Measurements from ENCODE around the gene OMA1.

OMA1 gene

GRCh38 chr1:58456470-58456869 is 90.1 kb downstream of the OMA1 start:
- no peak for DNase-seq

DNA sequence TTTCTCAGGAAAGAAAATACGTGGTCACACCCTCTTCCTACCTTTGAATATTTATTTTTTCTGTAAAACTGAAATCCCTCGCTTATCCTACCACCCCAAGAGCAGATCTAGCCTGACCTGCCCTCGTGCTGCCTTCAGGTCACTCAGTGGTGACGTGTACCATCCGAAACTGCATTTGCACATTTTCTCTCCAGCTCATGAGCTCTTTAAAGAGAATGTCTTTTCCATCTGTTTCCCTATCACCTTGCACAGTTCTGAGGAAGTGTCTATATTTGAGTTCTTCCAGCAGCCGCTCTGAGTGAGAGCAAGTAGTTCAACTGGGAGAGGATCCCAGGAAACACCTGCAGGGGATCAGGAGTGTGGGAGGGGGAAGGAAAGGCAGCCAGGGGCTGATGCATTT is 91.7 kb downstream of the OMA1 start:
- no peak for DNase-seq

GRCh38 chr1:58454385-58454784 is 92.1 kb downstream of the OMA1 start:
- no peak for DNase-seq

DNA sequence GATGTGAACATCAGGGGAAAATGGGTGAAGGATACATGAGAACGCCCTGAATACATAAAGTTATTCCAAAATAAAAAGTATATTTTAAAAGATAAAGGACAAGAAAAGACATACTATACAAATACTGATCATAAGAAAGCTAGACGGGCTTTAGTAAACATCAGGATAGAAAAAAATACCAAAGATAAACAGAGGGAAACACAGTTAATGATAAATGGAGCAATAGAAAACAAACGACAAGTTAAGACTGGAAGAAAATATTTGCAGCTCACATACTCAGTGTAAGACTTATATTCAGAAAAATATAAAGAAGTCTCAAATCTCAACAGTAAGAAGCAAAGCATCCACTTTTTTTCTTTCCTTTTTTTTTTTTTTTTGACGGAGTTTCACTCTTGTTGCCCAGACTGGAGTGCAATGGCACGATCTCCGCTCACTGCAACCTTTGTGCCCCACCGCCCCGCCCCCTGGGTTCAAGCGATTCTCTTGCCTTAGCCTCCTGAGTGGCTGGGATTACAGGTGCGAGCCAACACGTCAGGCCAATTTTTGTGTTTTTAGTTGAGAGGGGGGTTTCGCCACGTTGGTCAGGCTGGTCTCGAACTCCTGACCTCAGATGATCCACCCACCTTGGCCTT is 94.8 kb downstream of the OMA1 start:
- no peak for DNase-seq

DNA sequence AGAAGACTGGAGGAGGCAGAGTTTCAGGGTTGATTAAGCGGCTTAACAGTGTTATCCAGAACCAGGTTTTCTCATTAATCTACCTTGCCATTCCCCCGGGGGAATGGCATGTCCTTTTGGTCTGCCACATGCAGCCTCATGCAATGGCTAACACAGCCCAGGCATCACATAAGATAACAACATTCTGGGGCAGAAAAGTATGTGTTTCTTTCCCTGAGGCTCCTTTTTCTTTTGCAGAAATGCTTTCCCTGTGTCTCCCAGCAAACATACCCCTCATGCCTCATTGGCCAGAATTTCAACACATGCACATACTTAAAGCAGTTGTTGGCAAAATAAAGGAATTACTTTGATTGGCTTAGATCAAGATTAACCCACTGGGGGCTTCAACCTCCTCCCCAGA is 98.6 kb downstream of the OMA1 start:
- no peak for DNase-seq

DNA sequence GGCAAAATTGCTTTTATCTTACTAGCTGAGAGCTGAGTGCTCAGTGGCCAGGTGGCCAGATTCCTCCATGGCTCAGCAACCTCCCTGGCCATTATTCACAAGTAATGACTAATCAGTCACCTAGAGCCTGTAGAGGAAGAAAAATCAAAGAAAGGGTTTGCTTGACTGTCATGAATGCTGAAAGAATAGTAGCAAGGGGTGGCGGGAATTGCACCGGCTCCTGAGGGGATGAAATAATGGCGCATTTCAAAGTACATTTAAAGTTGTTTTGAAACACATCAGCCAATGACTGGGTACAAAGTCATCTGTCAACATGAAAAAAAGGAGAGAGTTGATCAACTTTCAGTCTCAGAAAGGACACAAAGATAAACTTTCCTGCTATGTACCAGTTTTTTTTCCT is 99.5 kb downstream of the OMA1 start:
- no peak for DNase-seq

DNA sequence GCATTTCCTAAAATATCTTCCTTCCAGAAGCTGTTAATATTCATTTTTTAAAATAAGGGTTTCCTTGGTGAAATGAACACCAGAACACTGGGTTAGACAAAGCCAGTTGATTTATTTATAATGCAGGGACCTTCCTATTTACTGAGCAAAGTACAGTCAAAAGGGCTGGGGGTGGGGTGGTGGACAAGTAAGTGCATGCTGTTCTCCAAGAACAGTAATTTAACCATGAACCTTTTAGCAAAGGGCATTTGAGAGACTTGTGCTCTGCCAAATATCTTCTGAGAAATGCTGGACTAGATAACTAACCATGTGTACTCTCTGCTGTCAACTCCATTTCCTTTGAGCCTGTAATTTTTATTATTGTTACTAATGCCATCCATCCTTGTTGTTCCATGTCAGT is 100.2 kb downstream of the OMA1 start:
- no peak for DNase-seq

DNA sequence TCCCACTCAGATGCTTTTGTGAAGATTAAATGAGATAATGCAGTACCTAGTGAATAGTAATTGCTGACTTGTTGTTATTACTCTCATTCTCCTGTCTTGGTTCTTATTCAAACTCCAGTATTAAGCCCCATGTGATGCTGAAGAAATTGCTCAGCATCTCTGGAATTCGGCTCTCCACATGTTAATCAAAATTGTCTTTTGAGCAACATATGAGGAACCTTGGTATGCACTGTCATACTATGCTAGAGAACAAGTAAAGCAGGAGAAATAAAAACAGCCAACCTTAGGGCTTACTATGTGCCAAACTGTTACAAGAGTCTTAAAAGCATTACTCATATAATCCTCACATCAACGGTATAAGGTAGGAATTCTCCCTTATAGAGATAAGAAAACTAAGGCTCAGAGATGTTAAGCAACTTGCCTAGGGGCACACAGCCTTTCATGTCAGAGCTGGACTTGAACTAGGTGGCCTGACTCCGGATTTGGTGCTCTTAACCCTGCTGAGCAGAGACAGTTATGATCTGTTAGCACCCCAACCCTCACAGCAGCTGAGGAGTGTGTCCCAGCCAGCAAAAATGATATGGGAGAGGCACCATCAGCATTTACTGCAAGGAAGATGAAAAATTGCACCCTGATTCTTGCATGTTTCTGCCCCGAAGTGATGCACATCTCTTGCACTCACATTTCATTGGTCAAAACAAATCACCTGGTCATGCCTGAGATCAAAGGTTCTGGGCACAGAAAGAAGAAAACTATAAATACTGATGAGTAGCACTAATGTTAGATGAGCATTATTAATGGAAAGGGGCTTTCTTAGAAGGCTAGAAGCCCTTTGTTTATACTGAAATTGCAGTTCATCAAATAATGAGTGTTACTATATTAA is 102.3 kb downstream of the OMA1 start:
- no peak for DNase-seq

- DNase-seq: no peak
Observed at GRCh38 chr1:58442114-58442513, 104.4 kb downstream of the OMA1 start.

- DNase-seq: no peak
Observed at GRCh38 chr1:58441699-58442098, 104.8 kb downstream of the OMA1 start.

DNA sequence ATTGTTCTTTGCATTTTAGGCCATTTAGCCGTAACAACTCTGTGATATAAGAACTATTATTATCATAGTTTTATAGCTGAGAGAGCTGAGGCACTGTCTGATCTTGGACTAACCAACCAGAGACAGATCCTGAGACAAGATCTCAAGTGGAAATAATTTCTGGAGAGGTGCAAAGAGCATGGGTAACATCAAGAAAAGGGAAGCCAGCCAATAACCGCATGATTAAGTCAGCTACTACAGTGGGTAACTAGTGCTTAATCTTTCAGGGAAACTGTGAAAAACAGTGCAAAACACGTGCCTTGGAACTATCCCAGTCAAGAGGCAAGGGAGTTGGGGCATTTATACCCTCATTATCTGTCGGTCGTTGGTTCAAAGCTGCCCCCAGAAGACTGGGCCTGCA is 105.8 kb downstream of the OMA1 start:
- no peak for DNase-seq

- DNase-seq: no peak
Observed at GRCh38 chr1:58439946-58440345, 106.6 kb downstream of the OMA1 start.

DNA sequence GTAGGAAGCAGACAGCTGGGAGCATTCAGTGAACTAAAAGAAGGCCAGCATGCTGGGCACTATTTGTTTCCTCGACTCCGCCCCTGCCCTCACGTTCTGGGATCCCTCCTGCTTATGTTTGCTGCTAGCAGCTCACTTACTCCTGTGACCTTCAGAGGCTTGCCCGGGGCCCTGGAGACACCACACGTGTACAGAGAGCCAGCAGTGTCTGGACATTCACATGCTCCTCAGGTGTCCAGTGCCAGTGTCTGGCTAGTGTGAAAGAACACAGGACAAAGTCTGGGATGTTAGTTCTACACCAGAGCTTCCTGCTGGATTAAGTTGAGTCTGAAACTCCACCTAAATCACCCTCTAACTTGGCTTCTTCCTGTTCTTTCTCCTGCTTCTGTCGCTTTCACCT is 108.1 kb downstream of the OMA1 start:
- no peak for DNase-seq

GRCh38 chr1:58437623-58438022 is 108.9 kb downstream of the OMA1 start:
- DNase-seq: no peak

DNA sequence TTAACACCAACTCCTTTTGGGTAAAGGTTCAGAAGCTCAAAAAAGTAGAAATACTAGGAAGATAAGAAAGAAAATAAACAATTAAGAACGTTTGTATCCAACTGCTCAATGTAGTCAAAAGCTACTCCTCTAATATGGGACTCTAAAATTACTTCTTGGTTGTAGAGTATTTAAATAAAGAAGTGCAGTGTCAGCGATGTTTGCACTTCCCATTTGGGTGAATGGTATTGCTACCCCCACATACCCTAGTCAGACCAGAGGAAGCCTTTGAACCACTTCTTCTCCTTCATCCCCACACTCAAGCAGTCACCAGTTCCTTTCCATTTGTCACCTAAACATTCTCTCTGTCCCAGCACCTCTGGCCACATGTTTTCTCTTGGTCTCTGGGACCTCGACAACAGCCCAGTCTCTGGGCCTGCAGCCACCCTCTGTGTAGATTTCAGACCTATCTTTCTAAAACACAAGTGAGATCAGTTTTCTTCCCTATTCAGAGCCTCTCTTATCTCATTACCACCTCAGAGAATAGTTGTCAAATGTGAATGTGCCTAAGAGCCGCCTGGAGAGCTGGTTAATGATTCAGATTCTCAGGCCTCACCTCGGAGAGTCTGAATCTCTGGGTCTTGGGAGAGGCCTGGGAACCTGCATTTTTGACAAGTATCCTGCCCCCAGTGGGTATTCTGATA is 109.8 kb downstream of the OMA1 start:
- no peak for DNase-seq

DNA sequence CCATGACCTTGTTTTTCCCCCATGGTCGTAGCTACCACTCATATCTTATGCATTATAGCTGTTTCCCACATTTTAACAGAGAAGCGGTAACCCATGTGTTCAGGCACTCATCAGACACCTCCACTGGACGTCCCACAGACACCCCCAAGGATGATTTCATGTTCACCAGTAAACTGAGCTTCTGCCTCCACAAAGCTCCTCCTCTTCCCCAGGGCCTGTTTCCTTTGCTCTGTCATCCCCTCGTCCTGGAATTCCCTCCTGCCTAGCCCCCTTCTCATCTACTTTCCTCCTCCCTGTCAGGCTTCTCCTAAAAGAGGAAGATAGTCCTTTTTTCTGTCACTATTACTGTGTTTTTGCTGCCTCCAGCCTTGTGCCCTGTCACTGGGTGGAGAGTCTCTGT is 111.2 kb downstream of the OMA1 start:
- no peak for DNase-seq

- DNase-seq: no peak
Observed at GRCh38 chr1:58434607-58435006, 111.9 kb downstream of the OMA1 start.

DNA sequence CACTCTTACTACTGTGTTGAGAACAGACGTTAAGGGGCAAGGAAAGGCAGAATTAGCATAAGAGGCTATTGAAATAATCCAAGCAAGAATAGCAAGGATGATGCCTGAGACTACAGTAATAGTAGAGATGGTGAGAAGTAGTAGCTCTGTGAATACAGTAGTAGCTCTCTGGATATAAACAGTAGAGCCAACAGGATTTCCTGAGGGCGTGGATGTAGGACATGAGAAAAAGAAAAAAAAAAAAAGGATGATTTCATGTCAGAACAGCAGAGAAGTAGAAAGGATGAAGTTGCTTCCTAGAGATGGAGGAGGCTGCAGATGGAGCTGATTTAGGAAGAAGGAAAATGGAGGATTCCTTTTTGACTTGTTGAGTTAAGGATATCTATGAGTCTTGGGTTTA is 112.3 kb downstream of the OMA1 start:
- no peak for DNase-seq

DNA sequence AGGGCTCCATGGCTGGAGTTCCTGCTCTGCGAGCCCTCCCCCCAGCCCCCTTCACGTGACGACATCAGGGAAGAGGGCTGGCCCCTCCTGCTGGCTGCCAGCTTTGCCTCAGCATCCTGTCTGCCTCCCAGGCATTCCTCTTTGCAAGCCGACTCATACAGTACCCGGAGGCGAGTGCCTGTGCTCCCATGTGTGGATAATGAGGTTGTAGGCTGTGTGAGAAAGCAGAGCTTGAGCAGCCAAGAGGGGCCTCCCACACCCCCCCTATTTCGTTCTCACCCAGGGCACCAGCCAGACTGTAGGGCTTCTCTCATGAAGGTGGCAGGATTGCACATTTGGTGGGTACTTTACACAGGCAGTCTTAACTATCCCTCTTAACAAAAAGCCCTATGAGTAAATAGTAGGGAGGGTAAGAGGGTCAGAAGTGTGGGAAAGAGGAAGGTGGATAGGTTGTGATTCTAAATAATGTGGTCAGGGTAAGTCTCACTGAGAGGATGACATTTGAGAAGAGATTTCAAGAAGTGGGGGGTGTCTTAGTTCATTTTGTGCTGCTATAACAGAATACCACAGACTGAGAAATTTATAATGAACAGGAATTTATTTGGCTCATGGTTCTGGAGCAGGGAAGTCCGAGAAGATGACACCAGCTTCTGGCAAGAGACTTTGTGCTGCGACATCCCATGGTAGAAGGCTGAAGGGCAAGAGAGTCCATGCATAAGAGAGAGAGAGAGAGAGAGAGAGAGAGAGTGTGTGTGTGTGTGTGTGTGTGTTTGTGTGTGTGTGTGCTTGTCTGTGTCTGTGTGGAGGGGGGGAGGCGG is 113.5 kb downstream of the OMA1 start:
- DNase-seq: no peak

DNA sequence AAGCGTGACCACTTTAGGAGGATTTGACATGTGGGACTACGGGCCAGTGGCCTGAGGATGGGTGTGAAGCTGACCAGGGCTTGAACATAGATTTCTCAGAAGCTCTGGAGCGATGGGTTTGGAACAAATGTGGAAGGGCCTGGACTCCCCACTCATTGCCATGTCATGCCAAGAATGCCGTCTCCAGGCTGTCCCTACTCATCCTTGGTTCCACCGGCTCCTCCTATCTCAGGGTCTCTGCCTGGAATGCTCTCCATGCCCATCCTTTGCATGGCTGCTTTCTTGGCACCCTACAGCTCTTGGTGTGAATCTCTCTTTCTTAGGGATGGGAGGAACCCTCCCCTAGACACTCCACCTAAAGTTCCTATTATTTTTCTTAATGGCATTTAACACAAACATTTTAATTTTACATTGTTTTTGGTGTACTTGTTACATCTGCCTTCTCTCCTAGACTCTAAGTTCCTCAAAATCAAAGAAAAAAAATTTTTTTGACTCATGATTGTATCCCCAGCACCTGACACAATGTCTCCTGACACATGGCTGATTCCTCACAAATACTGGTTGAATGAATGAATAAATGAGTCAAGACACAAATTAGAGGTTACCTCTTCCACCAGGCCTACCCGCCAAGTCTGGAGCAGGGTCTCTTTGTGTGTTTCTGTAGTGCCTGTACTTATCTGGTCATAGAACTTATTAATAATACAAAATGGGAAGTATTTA is 114.5 kb downstream of the OMA1 start:
- no peak for DNase-seq
